ENCODE results near the gene RRAS2.

Gene RRAS2

GRCh38 chr11:14312736-14313438 lies 46.1 kb downstream of the RRAS2 start:
- peak; percentile 48 for DNase-seq (ENCODE audit: low read depth)
- no peak overlapping the region for H3K4me3 ChIP-seq (ENCODE audit: control insufficient read depth, low read depth, low read length)
- TF ChIP-seq, protein P1, sequence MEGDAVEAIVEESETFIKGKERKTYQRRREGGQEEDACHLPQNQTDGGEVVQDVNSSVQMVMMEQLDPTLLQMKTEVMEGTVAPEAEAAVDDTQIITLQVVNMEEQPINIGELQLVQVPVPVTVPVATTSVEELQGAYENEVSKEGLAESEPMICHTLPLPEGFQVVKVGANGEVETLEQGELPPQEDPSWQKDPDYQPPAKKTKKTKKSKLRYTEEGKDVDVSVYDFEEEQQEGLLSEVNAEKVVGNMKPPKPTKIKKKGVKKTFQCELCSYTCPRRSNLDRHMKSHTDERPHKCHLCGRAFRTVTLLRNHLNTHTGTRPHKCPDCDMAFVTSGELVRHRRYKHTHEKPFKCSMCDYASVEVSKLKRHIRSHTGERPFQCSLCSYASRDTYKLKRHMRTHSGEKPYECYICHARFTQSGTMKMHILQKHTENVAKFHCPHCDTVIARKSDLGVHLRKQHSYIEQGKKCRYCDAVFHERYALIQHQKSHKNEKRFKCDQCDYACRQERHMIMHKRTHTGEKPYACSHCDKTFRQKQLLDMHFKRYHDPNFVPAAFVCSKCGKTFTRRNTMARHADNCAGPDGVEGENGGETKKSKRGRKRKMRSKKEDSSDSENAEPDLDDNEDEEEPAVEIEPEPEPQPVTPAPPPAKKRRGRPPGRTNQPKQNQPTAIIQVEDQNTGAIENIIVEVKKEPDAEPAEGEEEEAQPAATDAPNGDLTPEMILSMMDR (IDR thresholded peaks at IDR 0.05; ENCODE audit: control insufficient read depth, insufficient read depth, low read depth, low read length, missing control alignments) = no peak

GRCh38 chr11:14310679-14311078 lies 48.3 kb downstream of the RRAS2 start:
- TF ChIP-seq, protein P1 (IDR thresholded peaks at IDR 0.05; ENCODE audit: control insufficient read depth, insufficient read depth, low read depth, low read length, missing control alignments) = no peak
- H3K4me3 ChIP-seq (ENCODE audit: control insufficient read depth, low read depth, low read length) = no peak overlapping the region
- peak; percentile 49 for DNase-seq (ENCODE audit: low read depth)

GRCh38 chr11:14309425-14310192 lies 49.4 kb downstream of the RRAS2 start:
- DNase-seq (ENCODE audit: low read depth) = no peak
- TF ChIP-seq, protein P1 (IDR thresholded peaks at IDR 0.05; ENCODE audit: control insufficient read depth, insufficient read depth, low read depth, low read length, missing control alignments) = no peak
- H3K4me3 ChIP-seq (ENCODE audit: control insufficient read depth, low read depth, low read length) = no peak overlapping the region

GRCh38 chr11:14308897-14309387 lies 50.0 kb downstream of the RRAS2 start:
- TF ChIP-seq, protein P1 (IDR thresholded peaks at IDR 0.05; ENCODE audit: control insufficient read depth, insufficient read depth, low read depth, low read length, missing control alignments) = no peak
- no peak for DNase-seq (ENCODE audit: low read depth)

DNA sequence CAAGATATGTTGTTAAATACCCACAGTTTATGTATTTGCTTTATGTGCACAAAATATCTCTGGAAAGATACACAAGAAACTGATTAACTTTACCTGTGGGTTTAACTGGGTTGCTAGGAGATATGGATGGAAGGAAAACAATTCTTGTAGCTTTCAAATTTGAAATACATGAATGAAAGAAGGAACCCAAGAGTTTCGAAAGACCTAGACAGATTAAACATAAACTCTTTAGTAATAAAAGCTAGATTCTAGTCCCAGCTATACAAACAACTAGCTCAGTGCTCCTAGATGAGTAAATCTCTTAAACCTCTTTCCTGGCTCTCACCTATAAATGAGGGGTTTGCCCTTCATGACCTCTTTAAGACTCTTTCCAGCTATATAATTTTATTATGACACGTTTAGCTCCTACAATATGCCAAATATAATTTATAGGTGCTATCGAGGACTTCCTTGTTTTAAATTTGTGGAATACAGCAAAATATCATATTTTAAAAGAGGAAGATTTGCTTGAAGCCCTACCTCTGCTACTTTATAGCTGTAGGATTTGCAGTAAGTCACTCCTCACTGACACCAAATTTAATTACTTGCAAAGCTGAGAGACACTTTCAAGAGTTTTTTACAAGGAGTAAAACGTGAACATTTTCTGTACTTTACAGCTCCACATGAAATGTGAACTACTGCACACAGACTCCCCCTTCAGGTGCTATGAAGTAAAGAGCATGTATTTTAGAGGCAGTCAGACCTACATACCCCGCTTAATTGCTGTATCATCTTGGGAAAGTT lies 50.7 kb downstream of the RRAS2 start:
- H3K4me3 ChIP-seq (ENCODE audit: control insufficient read depth, low read depth, low read length) = no peak overlapping the region
- DNase-seq (ENCODE audit: low read depth) = no peak

More at GRCh38 chr11:14308897-14309387, 50.0 kb downstream of the RRAS2 start:
- H3K4me3 ChIP-seq (ENCODE audit: control insufficient read depth, low read depth, low read length) = no peak overlapping the region

GRCh38 chr11:14306481-14306880 lies 52.5 kb downstream of the RRAS2 start:
- H3K4me3 ChIP-seq (ENCODE audit: control insufficient read depth, low read depth, low read length) = no peak overlapping the region
- no peak for DNase-seq (ENCODE audit: low read depth)
- TF ChIP-seq, protein P1 (IDR thresholded peaks at IDR 0.05; ENCODE audit: control insufficient read depth, insufficient read depth, low read depth, low read length, missing control alignments) = no peak

More for the DNA sequence above, 50.7 kb downstream of the RRAS2 start:
- TF ChIP-seq, protein P1 (IDR thresholded peaks at IDR 0.05; ENCODE audit: control insufficient read depth, insufficient read depth, low read depth, low read length, missing control alignments) = peak; percentile 63

Measured in AG09309 (cell line).